ENCODE results near the gene ZNF529.
"Not testable (repeated sequence)": the region's sequence is repeated elsewhere in the genome, so short reads cannot be mapped to it uniquely, and the experiment has no call there.

Gene ZNF529

DNA sequence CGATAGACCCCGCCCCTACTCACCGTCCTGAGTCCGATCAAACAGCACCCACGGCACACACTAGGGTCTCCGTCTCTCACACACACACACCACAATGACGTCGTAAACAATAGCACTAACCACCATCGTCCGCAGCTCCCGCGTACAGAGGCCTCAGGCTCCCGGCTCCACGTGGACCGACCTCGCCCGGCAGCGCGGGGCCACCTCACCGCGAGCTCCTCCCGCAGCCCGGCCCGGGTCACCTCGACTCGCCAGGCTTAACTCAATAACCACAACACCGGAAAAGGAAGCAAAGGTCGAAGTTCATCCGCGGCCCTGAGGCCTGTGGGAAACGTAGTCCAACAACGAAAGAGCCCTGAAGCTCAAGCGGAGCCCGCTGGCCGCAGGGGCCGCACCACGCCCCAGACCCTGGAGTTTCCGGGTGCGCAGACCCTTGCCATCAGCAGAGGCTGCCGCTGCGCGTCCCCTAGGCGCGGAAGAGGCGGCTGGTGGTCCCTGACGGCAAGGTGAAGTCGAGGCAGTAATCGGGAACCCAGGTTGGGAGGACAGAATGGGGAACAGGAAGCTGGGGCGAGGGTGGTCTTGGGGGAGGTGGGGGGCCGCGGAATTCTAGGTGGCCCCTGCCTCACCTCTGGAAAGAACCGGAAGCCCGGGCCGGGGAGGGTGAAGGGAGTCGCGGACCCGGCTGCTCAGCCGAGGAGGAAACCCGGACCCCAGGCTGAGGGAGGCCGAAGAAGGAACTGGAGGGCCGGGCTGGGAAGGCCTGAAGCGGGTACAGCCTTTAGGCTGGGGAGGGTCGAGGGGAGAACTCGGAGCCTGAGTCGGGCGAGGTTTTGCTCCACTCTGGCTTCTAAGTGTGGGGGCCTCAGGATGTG, at the start of gene ZNF529:
Gene ZNF529 (minus strand): TSS at position 273 of the 875 bp plus-strand sequence. CDS start 946 bp downstream, outside the sequence.
- DNase-seq (ENCODE audit: low read depth in 4 of 4, low spot score in 1 of 4): peak; percentile 56 to 75 (median 66)

DNA sequence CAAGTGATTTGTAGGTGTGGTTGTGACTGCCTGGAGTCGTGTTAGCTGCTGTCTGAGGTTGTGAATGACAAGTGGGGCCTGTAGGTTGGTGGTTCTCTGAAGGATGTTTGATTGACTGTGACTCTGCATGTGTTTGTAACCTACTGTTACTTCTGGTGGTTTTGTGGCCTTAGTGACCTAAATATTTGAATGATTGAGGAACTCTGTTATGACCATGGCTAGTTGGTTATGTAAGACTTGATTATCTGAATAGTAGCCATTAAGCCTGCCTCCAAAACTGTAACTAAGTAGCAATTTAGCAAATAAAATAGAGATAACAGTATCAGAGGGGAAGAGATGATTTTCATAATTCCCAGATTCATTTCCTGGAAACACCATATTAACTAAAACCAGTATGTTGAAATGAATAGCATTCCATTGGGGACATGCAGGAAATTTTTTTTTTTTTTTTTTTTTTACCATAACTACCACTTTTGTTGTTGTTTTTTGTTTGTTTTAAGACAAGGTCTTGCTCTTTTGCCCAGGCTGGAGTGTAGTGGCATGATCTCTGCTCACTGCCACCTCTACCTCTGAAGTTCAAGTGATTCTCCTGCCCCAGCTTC, 32.9 kb upstream of the ZNF529 start:
- DNase-seq (ENCODE audit: low read depth in 4 of 4, low spot score in 1 of 4): no peak

DNA sequence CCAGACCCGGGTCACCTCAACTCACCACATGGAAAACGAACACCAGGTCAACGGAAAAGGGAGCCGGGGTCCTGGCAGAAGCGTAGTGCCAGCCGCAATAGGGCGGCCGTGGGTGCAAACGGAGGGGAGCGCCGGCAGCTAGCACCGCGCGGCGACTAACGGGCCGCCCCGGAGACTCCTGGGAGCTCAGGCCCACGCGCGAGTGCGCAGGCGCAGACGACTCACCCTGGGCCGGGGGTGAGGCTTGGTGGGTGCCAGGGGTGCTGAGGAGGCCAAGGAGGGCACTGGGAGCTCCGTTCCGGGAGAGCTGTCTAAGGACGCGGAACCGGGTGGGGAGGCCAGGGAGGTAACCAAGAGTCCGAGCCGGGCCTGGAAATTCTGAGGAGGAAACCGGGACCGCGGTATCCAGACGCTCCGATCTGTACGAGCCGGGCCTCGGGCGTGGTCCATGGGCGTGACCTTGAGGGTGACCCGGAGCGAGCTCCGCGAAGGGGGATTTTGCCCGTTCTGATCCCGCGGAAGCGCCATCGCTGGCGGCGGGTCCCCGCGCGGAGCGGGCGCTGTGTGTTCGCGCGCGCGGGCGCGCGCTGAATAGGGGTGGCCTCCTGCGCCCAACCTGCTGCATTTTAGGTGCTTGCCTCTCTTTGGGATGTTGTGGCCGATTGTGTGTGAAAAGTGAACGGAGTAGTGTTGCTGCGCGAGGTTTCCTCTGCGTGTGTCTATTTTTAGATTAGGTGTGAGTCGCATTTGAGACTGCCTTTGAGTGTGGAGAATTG, 32.2 kb upstream of the ZNF529 start, which contains the start of gene ZNF382:
Gene ZNF382 (plus strand): TSS at position 213 of the 776 bp plus-strand sequence. CDS start 4,602 bp downstream, outside the sequence.
- peak; percentile 83 to 88 (median 84) for DNase-seq (ENCODE audit: low read depth in 4 of 4, low spot score in 1 of 4)

DNA sequence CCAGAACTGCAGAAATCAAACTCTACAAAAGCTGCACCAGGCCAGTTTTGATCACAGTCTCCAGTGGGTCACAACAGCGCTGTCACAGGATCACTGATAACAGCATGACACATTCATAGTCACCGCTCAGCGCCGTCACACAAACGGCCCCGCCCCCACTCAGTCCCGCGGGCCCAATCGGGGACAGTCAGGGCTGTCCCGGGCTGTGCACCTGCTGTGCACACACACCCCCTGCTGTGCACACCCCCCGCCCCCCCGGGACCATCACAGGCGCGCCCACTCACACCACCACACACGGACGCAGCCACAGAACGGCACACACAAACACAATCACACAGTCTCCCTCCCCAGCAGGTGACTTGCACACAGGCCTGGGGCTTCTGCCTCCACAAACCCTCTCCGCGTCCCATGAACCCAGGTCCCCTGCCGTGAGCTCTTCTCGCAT, 31.6 kb upstream of the ZNF529 start:
- peak; percentile 69 to 82 (median 76) for DNase-seq (ENCODE audit: low read depth in 4 of 4, low spot score in 1 of 4)

DNA sequence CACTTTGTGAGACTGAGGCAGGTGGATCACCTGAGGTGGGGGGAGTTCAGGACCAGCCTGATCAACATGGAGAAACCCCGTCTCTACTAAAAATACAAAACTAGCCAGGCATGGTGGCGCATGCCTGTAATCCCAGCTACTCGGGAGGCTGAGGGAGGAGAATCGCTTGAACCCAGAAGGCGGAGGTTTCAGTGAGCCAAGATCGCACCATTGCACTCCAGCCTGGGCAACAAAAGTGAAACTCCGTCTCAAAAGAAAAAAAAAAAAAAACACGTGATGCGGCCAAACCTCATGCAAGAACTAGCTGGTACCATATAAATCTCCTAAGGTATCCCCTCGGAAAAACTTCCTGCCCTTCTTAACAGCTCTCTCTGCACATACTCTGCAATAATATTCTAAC, 29.6 kb upstream of the ZNF529 start:
- DNase-seq (ENCODE audit: low read depth in 4 of 4, low spot score in 1 of 4): not testable (repeated sequence)

DNA sequence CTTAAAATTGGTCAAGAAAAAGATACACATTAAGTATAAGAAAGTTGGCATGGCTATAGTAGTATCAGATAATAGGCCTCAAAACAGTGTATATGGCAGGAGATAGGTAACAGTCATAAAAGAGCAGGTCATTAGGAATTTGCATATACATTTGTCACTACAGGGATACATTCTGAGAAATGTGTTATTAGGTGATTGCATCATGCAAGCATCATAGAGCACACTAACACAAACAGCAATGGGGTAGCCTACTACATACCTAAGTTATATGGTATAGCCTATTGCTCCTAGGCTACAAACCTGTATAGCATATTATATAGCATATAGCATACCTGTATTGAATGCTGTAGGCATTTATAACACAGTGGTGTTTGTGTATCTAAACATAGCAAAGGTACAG, 6.2 kb upstream of the ZNF529 start:
- DNase-seq (ENCODE audit: low read depth in 4 of 4, low spot score in 1 of 4): no peak

DNA sequence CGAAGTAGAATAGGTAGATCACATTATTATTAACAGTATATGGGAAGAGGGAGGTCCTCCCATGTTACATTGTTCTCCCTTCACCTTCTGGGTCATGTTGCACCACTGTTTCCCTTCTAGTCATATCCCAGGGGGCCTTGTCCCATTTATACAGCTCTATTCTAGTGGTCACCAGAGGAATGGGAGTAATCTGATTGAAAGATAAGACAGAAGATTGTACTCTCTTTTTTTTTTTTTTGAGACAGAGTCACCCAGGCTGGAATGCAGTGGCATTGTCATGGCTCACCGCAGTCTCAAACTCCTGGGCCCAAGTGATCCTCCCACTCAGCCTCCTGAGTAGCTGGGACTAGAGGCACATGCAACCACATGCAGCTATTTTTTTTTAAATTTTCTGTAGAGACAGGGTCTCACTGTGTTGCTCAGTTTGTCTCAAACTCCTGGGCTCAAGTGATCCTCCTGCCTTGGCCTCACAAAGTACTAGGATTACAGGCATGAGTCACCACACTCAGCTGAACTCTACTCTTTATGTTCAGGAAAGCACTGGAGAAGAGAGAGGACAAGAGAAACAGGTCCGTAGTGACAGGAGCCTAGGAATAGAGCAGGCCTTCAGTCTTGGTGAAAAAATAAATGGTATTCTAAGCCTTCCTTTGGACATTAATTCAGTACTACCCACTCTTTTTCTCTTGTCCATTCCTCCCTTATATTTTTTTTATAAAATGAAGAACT, 4.3 kb upstream of the ZNF529 start:
- no peak for DNase-seq (ENCODE audit: low read depth in 4 of 4, low spot score in 1 of 4)

DNA sequence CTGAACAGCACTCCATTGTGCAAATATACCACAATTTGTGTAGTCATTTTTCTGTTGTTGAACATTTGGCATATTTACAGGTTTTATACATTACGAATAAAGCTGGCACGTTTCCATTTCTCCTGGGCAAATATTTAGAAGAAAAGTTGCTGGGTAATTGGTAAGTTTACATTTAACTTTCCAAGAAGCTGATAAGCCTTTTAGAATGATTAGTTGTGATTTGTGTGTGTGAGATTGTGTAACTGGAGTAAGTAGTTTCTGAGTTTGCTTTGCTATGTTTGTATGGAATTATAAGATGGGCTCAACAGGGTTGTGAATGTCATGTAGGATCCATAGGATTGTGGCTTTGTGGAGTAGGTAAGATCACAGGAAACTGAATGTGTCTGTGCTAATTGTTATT, 1.6 kb upstream of the ZNF529 start:
- no peak for DNase-seq (ENCODE audit: low read depth in 4 of 4, low spot score in 1 of 4)

DNA sequence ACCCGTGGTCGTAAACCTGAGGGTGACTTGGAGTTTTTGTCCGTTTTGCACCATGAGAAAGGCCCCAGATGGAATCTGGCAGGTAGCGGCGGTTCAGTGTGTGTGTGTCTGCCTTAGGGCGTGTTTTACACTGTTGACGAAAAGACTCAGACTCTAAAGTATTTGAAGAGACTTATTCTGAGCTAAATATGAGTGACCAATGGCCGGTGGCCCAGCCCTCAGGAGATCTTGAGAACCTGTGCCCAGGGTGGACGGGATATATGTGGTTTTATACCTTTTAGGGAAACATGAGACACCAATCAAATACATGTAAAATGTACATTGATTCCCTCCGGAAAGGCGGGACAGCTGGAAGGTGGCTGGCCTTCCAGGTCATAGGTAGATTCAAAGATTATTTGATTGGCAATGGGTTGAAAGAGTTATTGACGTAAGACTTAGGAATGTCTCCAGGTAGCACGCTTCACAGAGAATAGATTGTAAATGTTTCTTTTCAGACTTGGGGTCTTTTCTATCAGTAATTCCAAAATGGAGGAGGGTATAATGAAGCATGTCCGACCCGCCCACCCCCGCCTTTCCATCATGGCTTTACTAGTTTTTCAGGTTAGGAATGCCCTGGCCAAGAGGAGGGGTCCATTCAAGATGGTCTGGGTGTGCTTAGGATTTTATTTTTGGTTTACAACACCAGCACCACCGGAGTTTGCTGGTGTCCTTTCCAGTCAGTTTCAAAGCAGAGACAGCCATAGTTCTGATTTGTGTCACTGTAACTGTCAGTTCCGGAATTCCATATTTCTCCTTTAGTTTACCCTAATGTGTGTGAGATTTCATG, 1.0 kb upstream of the ZNF529 start:
- no peak for DNase-seq (ENCODE audit: low read depth in 4 of 4, low spot score in 1 of 4)

DNA sequence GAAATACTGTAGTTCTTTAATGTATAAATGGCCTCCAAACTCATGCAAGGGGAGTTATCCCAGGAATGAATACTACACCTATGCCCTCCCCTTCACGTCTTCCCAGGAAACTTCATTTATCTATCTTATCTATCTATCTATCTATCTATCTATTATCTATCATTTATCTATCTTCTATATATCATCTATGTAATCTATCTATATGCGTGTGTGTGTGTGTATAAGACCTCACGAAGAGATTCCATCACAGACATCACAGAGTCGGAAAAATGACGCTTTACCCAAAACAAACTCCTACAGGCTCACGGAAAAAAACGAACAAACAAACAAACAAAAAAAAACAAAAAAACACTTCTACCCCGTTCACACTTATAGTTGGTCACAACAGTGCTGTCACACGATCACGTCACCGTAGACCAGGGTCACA, 486 bp downstream of the ZNF529 start:
- no peak for DNase-seq (ENCODE audit: low read depth in 4 of 4, low spot score in 1 of 4)

DNA sequence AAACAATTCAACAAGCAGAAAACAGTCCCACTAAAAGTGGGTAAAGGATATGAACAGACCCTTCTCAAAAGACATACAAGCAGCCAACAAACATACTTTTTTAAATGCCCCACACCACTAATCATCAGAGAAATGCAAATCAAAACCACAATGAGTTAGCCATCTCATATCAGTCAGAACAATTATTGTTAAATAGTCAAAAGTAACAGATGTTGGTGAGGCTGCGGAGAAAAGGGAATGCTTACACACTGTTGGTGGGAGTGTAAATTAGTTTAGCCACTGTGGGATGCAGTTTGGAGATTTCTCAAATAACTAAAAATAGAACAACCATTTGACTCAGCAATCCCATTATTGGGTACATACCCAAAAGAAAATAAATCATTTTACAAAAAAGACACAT, 8.7 kb downstream of the ZNF529 start:
- no peak for DNase-seq (ENCODE audit: low read depth in 4 of 4, low spot score in 1 of 4)

DNA sequence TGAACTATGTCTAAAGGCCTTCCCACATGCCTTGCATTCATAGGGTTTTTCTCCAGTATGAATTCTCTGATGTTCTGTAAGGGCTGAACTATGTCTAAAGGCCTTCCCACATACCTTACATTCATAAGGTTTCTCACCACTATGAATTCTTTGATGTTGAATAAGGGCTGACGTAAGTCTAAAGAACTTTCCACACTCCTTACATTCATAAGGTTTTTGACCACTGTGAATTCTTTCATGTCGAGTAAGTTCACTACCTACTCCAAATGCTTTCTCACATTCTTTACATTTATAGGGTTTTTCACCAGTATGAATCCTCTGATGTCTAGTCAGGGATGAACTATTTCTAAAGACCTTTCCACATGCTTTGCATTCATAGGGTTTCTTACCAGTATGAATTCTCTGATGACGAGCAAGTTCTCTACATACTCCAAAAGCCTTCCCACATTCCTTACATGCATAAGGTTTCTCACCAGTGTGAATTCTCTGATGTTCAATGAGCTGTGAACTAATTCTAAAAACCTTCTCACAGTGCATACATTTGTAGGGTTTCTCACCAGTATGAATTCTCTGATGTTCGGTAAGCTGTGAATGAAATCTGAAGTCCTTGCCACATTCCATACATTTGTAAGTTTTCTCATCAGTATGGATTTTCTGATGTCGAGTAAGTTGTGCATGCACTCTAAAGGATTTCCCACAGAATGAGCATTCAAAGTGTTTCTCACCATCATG, 25.9 kb downstream of the ZNF529 start:
- DNase-seq (ENCODE audit: low read depth in 4 of 4, low spot score in 1 of 4): no peak

DNA sequence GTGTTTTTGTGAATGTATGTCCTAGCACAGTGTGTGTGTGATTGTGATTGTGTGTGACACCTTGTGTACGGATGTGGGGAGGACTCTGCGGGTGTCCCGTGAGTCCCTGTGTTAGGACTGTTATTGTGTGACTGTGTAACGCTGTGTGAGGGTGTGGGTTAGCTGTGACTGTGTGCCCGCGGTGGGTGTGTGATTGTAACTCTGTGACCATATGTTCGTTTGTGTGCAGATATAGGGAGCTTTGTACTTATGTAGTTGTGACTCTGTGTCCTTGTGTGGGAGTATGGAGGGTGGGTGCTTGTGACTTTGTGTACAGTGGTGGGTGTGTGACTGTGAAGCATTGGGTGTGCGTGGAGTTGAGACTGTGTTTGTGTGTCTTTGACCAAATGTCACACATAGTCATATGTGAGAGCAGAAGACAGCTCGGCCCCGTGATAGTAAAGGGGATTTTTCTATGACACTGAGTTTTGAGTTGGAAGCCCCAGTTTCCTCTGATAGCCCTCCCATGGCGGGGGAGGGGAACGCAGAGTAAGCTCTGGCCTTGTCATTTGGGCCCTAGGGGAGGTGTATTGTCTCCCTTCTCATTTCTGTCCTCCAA, 44.1 kb downstream of the ZNF529 start:
- peak in 1 of 4 experiments; percentile 2 for DNase-seq (ENCODE audit: low read depth in 4 of 4, low spot score in 1 of 4)

DNA sequence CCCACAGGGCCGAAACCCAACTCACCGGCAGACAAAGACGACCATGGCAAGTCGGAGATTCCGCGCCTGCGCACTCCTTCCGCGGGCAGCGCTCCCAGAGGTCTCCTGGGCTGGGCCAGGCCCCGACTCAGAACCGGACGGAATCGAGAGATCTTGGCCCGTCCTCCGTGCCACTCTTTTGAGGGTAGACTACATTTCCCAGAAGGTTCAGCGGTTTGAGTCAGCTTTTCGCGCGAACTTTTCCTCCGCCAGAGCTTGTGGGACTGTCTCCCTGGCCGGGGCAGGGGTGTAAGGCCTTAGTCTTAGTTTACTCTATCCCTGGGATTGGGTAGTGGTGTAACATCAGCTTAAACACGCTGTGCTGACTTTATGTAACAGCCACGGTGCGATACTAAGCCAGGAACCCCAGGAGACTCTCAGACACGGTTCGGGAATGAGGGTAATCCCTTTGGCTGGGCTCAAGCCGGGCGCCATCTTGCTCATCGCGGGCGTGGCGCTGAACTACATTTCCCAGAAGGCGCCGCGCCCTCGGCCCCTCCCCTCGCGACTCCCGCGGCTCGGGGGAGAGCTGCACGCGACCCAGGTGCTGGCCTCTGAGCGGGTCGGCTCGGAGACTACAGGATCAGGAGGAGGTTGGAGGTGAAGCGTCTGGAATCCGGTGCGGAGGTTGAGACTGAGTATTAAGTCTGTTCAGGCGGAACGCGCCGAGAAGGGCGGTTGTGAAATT, 44.7 kb downstream of the ZNF529 start, which contains the start of gene ZNF260:
Gene ZNF260 (minus strand): TSS at position 78 of the 727 bp plus-strand sequence. CDS start 13,033 bp downstream, outside the sequence.
- DNase-seq (ENCODE audit: low read depth in 4 of 4, low spot score in 1 of 4): peak; percentile 87 to 96 (median 88)

DNA sequence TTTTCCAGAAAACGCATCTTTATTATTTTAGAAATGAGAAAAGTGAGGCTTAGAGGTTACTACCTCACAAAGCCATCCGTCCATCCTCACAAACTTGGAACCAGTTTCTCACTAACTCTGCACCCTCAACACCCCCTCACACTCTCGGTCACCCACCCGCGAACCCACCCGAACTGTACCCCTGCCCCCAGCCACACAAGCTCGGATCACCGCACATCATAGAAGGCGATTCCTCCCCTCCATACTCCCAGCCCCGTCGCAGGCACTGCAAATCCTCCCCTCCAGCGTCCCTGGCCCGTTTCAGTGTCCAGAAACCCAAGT, 45.3 kb downstream of the ZNF529 start:
- DNase-seq (ENCODE audit: low read depth in 4 of 4, low spot score in 1 of 4): no peak

DNA sequence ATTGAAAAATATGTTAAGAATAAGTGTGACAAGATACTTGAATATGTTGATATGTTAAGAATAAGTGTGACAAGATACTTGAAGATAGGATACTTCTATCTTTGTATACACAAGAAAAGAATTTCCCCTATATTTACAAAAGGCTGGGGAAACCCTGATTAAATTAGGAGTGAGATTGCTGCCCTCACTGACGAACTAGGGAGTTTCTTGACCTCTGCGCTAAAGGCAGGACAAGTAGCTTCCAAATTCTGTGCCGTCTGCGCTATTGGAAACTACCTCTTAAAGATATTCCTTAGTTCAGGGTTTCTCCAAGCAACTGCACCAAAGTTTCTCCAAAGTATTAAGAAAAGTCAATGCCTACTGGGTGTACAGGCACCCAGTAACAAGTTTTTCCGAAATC, 45.8 kb downstream of the ZNF529 start:
- DNase-seq (ENCODE audit: low read depth in 4 of 4, low spot score in 1 of 4): no peak

DNA sequence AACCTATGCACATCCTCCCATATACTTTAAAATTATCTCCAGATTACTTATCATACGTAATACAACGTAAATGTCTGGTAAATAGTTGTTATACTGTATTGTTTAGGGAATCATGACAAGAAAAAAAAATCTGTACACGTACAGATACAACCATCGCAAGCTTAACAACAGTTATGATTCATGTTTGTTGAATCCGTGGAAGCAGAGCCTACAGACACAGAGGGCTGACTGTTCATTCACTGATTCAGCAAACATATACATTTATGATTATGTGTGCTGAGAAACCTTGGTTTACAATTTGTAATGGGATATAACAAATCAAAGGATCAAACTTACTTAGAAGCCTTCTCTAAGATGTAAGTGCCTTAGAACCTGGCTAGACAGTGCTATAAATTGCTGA, 46.5 kb downstream of the ZNF529 start:
- no peak for DNase-seq (ENCODE audit: low read depth in 4 of 4, low spot score in 1 of 4)

DNA sequence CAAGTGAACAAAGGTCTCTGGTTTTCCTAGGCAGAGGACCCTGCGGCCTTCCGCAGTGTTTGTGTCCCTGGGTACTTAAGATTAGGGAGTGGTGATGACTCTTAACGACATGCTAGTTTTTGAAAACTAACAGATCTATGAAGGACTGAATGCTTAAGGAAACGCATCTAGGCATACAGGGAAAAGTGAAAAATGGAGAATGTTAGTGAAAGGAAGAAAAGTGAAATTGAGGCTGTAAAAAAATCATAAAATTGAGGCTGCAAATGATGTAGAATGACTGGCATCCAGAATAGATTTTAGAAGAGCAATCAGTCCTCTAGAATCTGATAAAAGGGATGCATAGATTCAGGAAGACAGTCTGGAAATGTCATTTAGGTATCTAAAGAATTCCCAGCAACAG, 48.5 kb downstream of the ZNF529 start:
- DNase-seq (ENCODE audit: low read depth in 4 of 4, low spot score in 1 of 4): no peak

Measured in stimulated activated CD4-positive, alpha-beta T cell treated with anti-CD3 and anti-CD28 coated beads, Interleukin-1b, Interleukin-23, amount 100 ng/mL, for 24 hours (primary cell).